Left lung (tissue), 10 donors: Measurements from ENCODE around the gene ADCY6. TPM values are rescaled to one million over a fixed set of nuclear protein-coding genes. Genes with fewer than 3 reads are reported as not detected.
A peak's percentile ranks its signal among the peaks of the same experiment; 100 is the strongest.

Experiments
- ATAC-seq: fragments of 200-7000 bp; cut with Tn5 transposase; one replicate; pipeline ENCODE4 v1.9.1; 2020; ENCODE audit warnings: moderate library complexity
- DNase-seq, 4 donors: peaks; one replicate each; pipeline ENCODE4 v3.0.0-alpha.2; 2013 to 2020
- H3K27ac ChIP-seq, 2 donors: fragments of 200-600 bp; sonication (generic) in 1 of 2; one replicate each; pipeline versions ENCODE4 v1.5.0 to v1.8.0; 2020 to 2021
- H3K27me3 ChIP-seq, 2 donors: fragments of 200-600 bp; sonication (generic) in 1 of 2; one replicate each; pipeline versions ENCODE4 v1.5.0 to v1.8.0; 2020 to 2021
- H3K36me3 ChIP-seq, 2 donors: fragments of 200-600 bp; sonication (generic) in 1 of 2; one replicate each; pipeline versions ENCODE4 v1.5.0 to v1.8.0; 2020 to 2021
- H3K4me1 ChIP-seq, 2 donors: fragments of 200-600 bp; one replicate each; pipeline ENCODE4 v1.8.0; 2021
- H3K4me3 ChIP-seq, 2 donors: fragments of 200-600 bp; sonication (generic) in 1 of 2; one replicate each; pipeline versions ENCODE4 v1.5.0 to v1.8.0; 2020 to 2021; ENCODE audit warnings: mild to moderate bottlenecking in 1 of 2
- H3K9me3 ChIP-seq, 2 donors: fragments of 200-600 bp; sonication (generic) in 1 of 2; one replicate each; pipeline versions ENCODE4 v1.5.0 to v1.8.0; 2020 to 2021
- CTCF ChIP-seq, 2 donors: fragments of 200-600 bp; sonication (generic) in 1 of 2; IDR thresholded peaks; one replicate each; pipeline versions ENCODE4 v1.5.0 to v1.8.0; 2021; ENCODE audit warnings: antibody characterized with exemption in 2 of 2
- intact Hi-C, 2 donors: fragments of 100-400 bp; cut with DNase I; formaldehyde crosslinking; loops; one replicate each; pipeline versions ENCODE4 v1.11.2 to v1.14.2; 2022
- polyA plus RNA-seq, 6 donors: library from polyadenylated mRNA; unstranded; fragments of 120-200 nt; gene quantifications; one replicate each; pipeline ENCODE4 v1.2.1, GENCODE V29; 2013; ENCODE audit not compliant: insufficient read length in 6 of 6
- total RNA-seq, 2 donors: library from RNA; stranded (reverse); fragmentation: NEBNext Ultra II Directional; extraction: Animal tissue kit (Norgen Biotek cat#: 25700); gene quantifications; one replicate each; pipeline ENCODE4 v1.2.1, GENCODE V29; 2021
- donor health status: DM: no; HTN: yes; CAD: no.
- donor health status: DM: no; HTN: no; CAD: no.

ADCY6 gene
- total and polyA plus RNA-seq, 8 donors = 33.0 to 67.0 (median 56.3) TPM

- peaks cover 0 to 61% of the 10 kb centered on the region in 2 donors for H3K36me3 ChIP-seq
- no peak overlapping the region for H3K4me3 ChIP-seq
- no peaks in the 10 kb centered on the region for H3K9me3 ChIP-seq
- TF ChIP-seq CTCF (IDR thresholded peaks at IDR 0.05) = no peak
- no peak for DNase-seq
- no peaks in the 10 kb centered on the region for H3K4me1 ChIP-seq
- no peaks in the 10 kb centered on the region for H3K27me3 ChIP-seq
- intact Hi-C loops = no loop called here
- H3K27ac ChIP-seq = no peak overlapping the region
- ATAC-seq = no peak
Measured at GRCh38 chr12:48767521-48767920, 21.4 kb downstream of the ADCY6 start.

GRCh38 chr12:48767047-48767446 lies 21.8 kb downstream of the ADCY6 start:
- Histone ChIP-seq H3K9me3 (no peaks in the 10 kb centered on the region), H3K27ac (no peak overlapping the region), H3K4me3 (no peak overlapping the region), H3K27me3 (no peaks in the 10 kb centered on the region), H3K36me3 (peaks cover 0 to 56% of the 10 kb centered on the region in 2 donors), H3K4me1 (no peaks in the 10 kb centered on the region)
- intact Hi-C loops = no loop called here
- peak; percentile 18 for ATAC-seq
- DNase-seq = no peak
- no peak for TF ChIP-seq CTCF (IDR thresholded peaks at IDR 0.05)

GRCh38 chr12:48765753-48766162 lies 23.1 kb downstream of the ADCY6 start:
- ATAC-seq (peak; percentile 54), DNase-seq (no peak)
- TF ChIP-seq CTCF (IDR thresholded peaks at IDR 0.05) = no peak
- no peak overlapping the region for H3K4me3 ChIP-seq
- intact Hi-C loops = no loop called here
- H3K9me3 ChIP-seq = no peaks in the 10 kb centered on the region
- peaks cover 0 to 44% of the 10 kb centered on the region in 2 donors for H3K36me3 ChIP-seq
- no peaks in the 10 kb centered on the region for H3K27me3 ChIP-seq
- H3K4me1 ChIP-seq = no peaks in the 10 kb centered on the region
- no peak overlapping the region for H3K27ac ChIP-seq

- no peak for TF ChIP-seq CTCF (IDR thresholded peaks at IDR 0.05)
- Histone ChIP-seq H3K36me3 (peaks cover 0 to 34% of the 10 kb centered on the region in 2 donors), H3K27ac (no peak overlapping the region), H3K9me3 (no peaks in the 10 kb centered on the region), H3K4me1 (no peaks in the 10 kb centered on the region), H3K27me3 (no peaks in the 10 kb centered on the region), H3K4me3 (no peak overlapping the region)
- intact Hi-C loops = no loop called here
- no peak for ATAC-seq
- DNase-seq = no peak
Measured at GRCh38 chr12:48764521-48764920, 24.4 kb downstream of the ADCY6 start.

- no peaks in the 10 kb centered on the region for H3K4me1 ChIP-seq
- no peak overlapping the region for H3K4me3 ChIP-seq
- H3K27ac ChIP-seq = no peak overlapping the region
- TF ChIP-seq CTCF (IDR thresholded peaks at IDR 0.05) = no peak
- ATAC-seq (peak; percentile 77), DNase-seq (no peak)
- H3K27me3 ChIP-seq = no peaks in the 10 kb centered on the region
- intact Hi-C loops = no loop called here
- H3K9me3 ChIP-seq = no peaks in the 10 kb centered on the region
- H3K36me3 ChIP-seq = no peaks in the 10 kb centered on the region
Measured at GRCh38 chr12:48758737-48759136, 30.2 kb downstream of the ADCY6 start.
